Neutrophil (primary cell): Measurements from ENCODE around the gene VAPA.

Source experiments
- H3K27ac ChIP-seq: fragments of 200-600 bp; sonication (generic); 2 replicates; pipeline ENCODE4 v1.5.1; 2016; ENCODE audit warnings: mild to moderate bottlenecking, moderate library complexity
- H3K27me3 ChIP-seq: fragments of 200-600 bp; sonication (generic); 2 replicates; pipeline ENCODE4 v1.6.0; 2016; ENCODE audit warnings: mild to moderate bottlenecking
- H3K36me3 ChIP-seq: fragments of 200-600 bp; sonication (generic); 2 replicates; pipeline ENCODE4 v1.5.1; 2017
- H3K4me1 ChIP-seq, 2 experiments: fragments of 200-600 bp in 1 of 2; sonication (generic) in 1 of 2; 1 replicate in 1 of 2; 2 replicates in 1 of 2; pipeline versions ENCODE4 v1.5.1 to v1.6.1; 2013 to 2016; ENCODE audit warnings: low read depth in 1 of 2, low read length in 1 of 2, mild to moderate bottlenecking in 1 of 2, moderate library complexity in 1 of 2; ENCODE audit not compliant: control insufficient read depth in 1 of 2, insufficient read depth in 1 of 2
- H3K4me3 ChIP-seq, 2 experiments: fragments of 200-600 bp in 1 of 2; sonication (generic) in 1 of 2; 1 replicate in 1 of 2; 2 replicates in 1 of 2; pipeline ENCODE4 v1.5.1; 2013 to 2016; ENCODE audit warnings: low read depth in 1 of 2, low read length in 1 of 2, mild to moderate bottlenecking in 1 of 2, moderate library complexity in 1 of 2
- H3K9me3 ChIP-seq: fragments of 200-600 bp; sonication (generic); 2 replicates; pipeline ENCODE4 v1.5.1; 2016
- TF ChIP-seq, protein P1 (sequence below): fragments of 200-600 bp; sonication (generic); IDR thresholded peaks from 2 replicates; pipeline ENCODE4 v1.5.1; 2016; ENCODE audit warnings: antibody characterized with exemption

Gene VAPA

DNA sequence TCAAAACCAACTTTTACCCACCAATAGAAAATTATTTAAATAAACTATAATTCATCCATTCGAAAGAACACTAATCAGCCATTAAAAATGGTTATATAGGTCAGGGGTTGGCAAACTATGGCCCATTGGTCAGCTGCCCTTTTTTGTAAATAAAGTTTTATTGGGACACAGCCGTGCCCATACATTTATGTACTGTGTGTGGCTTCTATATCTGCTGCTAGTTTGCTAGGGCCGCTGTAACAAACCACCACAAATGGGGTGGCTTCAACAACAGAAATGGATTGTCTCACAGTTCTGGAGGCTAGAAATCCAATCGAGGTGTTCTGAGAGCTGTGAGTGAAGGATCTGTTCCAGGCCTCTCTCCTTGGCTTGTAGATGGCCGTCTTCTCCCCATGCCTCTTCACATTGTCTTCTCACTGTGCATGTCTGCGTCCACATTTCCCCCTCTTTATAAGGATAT, 35.0 kb upstream of the VAPA start:
- Histone ChIP-seq H3K36me3 (no peaks in the 10 kb centered on the region), H3K27ac (no peak overlapping the region), H3K27me3 (no peaks in the 10 kb centered on the region), H3K4me1 (no peaks in the 10 kb centered on the region), H3K4me3 (no peak overlapping the region), H3K9me3 (no peaks in the 10 kb centered on the region)
- TF ChIP-seq, protein P1, sequence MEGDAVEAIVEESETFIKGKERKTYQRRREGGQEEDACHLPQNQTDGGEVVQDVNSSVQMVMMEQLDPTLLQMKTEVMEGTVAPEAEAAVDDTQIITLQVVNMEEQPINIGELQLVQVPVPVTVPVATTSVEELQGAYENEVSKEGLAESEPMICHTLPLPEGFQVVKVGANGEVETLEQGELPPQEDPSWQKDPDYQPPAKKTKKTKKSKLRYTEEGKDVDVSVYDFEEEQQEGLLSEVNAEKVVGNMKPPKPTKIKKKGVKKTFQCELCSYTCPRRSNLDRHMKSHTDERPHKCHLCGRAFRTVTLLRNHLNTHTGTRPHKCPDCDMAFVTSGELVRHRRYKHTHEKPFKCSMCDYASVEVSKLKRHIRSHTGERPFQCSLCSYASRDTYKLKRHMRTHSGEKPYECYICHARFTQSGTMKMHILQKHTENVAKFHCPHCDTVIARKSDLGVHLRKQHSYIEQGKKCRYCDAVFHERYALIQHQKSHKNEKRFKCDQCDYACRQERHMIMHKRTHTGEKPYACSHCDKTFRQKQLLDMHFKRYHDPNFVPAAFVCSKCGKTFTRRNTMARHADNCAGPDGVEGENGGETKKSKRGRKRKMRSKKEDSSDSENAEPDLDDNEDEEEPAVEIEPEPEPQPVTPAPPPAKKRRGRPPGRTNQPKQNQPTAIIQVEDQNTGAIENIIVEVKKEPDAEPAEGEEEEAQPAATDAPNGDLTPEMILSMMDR: no peak

DNA sequence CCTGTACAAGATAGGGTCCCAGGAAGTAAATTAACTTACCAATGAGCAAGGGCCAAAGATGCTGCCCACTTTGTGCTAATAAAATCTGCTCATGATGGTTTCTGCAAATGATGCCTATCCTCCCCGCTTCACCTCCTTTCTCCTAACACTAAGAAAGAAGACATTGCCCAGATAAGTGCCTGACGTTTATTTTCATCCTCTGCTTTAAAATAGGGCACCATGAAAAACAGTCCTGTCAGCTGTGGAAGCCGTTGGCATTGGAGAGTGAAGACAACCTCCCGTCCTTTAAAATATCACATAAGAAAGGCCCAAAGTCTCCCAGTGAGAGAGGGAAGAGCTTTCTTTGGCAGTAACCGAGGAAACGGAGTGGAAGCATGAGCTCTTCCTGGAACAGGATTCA, 29.7 kb upstream of the VAPA start:
- Histone ChIP-seq H3K9me3 (no peaks in the 10 kb centered on the region), H3K4me1 (peaks cover 6 to 7% of the 10 kb centered on the region in 2 experiments), H3K4me3 (no peak overlapping the region), H3K27me3 (no peaks in the 10 kb centered on the region), H3K27ac (no peak overlapping the region), H3K36me3 (no peaks in the 10 kb centered on the region)
- TF ChIP-seq, protein P1: no peak

DNA sequence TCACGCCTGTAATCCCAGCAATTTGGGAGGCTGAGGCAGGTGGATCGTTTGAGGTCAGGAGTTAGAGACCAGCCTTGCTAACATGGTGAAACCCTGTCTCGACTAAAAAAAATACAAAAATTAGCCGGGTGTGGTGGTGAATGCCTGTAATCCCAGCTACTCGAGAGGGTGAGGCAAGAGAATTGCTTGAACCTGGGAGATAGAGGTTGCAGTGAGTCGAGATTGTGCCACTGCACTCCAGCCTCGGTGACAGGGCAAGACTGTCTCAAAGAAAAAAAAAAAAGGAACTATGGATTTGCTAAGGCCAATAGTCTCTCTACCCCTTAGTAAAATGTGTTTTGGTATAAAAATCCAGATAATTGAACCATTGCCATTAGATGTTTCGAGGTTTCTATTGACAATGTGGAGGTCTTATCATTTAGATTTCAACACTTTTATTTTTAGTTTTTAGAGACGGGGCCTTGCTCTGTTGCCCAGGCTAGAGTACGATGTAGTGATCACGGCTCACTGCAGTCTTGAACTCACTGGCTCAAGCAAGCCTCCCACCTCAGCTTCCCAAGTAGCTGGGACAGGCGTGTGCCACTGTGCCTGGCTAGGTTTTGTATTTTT, 29.2 kb upstream of the VAPA start:
- peaks cover 6 to 7% of the 10 kb centered on the region in 2 experiments for H3K4me1 ChIP-seq
- no peaks in the 10 kb centered on the region for H3K36me3 ChIP-seq
- TF ChIP-seq, protein P1: no peak
- no peak overlapping the region for H3K4me3 ChIP-seq
- H3K27ac ChIP-seq: no peak overlapping the region
- H3K9me3 ChIP-seq: no peaks in the 10 kb centered on the region
- H3K27me3 ChIP-seq: no peaks in the 10 kb centered on the region

DNA sequence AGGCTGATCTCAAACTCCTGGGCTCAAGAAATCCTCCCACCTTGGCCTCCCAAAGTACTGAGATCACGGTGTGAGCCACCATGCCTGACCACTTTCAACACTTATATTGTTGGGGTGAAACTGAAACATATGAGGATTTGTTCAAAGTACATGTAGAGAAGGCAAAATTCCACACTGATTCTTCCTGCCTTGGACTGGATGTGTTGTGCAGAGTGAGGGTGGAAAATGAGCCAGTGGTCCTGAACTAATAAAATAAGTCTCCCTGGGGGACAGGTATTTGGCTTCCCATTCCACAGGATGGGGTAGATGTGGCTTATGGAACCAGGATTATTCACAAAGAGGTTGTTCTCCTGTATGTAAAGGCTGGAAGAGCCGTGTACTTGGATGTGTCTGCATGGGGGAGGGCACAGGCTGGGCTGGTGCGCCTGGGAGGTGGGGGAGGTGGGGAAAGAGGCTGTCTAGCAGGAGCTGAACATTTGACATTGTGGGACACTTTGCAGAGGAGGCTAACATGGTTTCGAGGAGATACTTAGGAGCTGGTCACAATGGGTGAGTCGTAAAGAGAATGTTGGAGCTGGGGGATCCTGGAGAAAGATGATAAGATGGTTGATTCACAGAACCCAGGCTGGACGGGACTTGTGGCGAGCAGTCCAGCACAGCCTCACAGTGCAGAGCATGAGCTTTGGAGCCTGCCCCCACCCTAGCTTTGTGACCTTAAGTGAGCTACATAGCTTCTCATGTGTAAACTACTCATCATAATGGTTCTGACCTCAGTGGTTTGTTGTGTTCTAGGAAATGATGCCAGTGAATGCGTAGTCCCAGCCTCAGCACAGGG, 28.4 kb upstream of the VAPA start, which contains the start of gene TXNDC2:
Gene TXNDC2, plus strand, starts transcription at position 804 of the 835 bp plus-strand sequence. CDS start 708 bp downstream, outside the sequence.
- TF ChIP-seq, protein P1: no peak
- no peaks in the 10 kb centered on the region for H3K27me3 ChIP-seq
- peaks cover 6 to 7% of the 10 kb centered on the region in 2 experiments for H3K4me1 ChIP-seq
- H3K9me3 ChIP-seq: no peaks in the 10 kb centered on the region
- H3K27ac ChIP-seq: no peak within 1 kb of the TSS
- no peak within 1 kb of the TSS for H3K4me3 ChIP-seq
- no peaks in the 10 kb centered on the region for H3K36me3 ChIP-seq

DNA sequence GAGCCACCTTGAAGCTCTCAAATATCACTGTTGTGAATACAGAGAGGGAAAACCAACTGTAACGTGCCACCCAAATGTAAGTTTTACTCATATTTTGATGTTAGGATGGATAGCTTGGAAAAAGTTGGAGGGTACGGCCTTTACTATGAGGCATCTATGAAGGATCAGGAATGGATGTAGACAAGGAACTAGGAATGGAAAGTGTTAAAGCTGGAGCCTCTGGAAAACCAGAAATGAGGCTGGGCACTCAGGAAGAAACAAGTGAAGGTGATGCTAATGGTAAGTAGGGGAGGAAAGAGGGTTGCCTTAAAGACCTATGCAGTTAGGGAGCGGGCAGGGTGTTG, 27.8 kb upstream of the VAPA start:
- Histone ChIP-seq H3K27me3 (no peaks in the 10 kb centered on the region), H3K27ac (no peak overlapping the region), H3K4me3 (no peak overlapping the region), H3K36me3 (no peaks in the 10 kb centered on the region), H3K9me3 (no peaks in the 10 kb centered on the region), H3K4me1 (peaks cover 6 to 7% of the 10 kb centered on the region in 2 experiments)
- TF ChIP-seq, protein P1: no peak
